ENCODE results near the gene PHF2.

PHF2 gene

DNA sequence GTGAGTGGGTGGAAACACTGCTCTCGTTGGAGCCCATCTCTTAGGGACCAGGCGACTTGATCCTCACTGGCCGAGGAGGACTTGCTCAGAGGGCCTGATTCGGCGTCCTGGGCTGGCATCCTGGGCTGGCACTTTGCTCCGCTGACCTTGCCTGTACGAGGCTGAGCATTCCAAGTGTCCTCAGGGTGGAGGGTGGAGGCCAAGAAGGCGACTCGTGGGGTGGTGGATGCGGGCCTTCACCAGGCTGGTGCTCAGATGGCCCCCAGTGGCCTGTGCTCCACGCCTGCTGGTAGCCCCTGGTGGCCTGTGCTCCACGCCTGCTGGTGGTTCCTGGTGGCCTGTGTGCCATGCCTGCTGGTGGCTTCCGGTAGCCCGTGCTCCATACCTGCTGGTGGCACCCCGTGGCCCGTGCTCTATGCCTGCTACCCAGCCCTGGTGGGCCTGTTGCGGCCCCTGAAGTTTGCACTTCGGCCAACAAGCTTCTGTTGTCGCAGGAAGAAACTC, 42.9 kb downstream of the PHF2 start:
- no peak for DNase-seq (ENCODE audit: low read depth in 1 of 2, low spot score in 1 of 2)
- Histone ChIP-seq H3K27ac (replicated peaks) (no peak overlapping the region), H3K4me3 (replicated peaks; ENCODE audit: insufficient read depth, low read length) (no peak overlapping the region), H3K27me3 (ENCODE audit: insufficient read depth, poor library complexity, severe bottlenecking) (no peaks in the 10 kb centered on the region)
- TF ChIP-seq CTCF (IDR thresholded peaks at IDR 0.05; ENCODE audit: insufficient read depth, low read length) (no peak), GABPA (IDR thresholded peaks at IDR 0.05; ENCODE audit: low read depth) (no peak), SPI1 (IDR thresholded peaks at IDR 0.05; ENCODE audit: borderline replicate concordance, low read depth) (no peak), REST (IDR thresholded peaks at IDR 0.05; ENCODE audit: insufficient replicate concordance, low read depth) (no peak), POLR2AphosphoS5 (IDR thresholded peaks at IDR 0.05; ENCODE audit: low read depth) (no peak)

GRCh38 chr9:93620041-93620506, 43.7 kb downstream of the PHF2 start:
- TF ChIP-seq POLR2AphosphoS5 (IDR thresholded peaks at IDR 0.05; ENCODE audit: low read depth) = no peak
- no peak for TF ChIP-seq CTCF (IDR thresholded peaks at IDR 0.05; ENCODE audit: insufficient read depth, low read length)
- no peak for TF ChIP-seq SPI1 (IDR thresholded peaks at IDR 0.05; ENCODE audit: borderline replicate concordance, low read depth)
- no peak for TF ChIP-seq GABPA (IDR thresholded peaks at IDR 0.05; ENCODE audit: low read depth)
- TF ChIP-seq REST (IDR thresholded peaks at IDR 0.05; ENCODE audit: insufficient replicate concordance, low read depth) = no peak
- no peaks in the 10 kb centered on the region for H3K27me3 ChIP-seq (ENCODE audit: insufficient read depth, poor library complexity, severe bottlenecking)
- no peak for DNase-seq (ENCODE audit: low read depth in 1 of 2, low spot score in 1 of 2)
- no peak overlapping the region for H3K4me3 ChIP-seq (replicated peaks; ENCODE audit: insufficient read depth, low read length)
- no peak overlapping the region for H3K27ac ChIP-seq (replicated peaks)

GRCh38 chr9:93620881-93621820, 44.8 kb downstream of the PHF2 start:
- no peaks in the 10 kb centered on the region for H3K27me3 ChIP-seq (ENCODE audit: insufficient read depth, poor library complexity, severe bottlenecking)
- DNase-seq (ENCODE audit: low read depth in 1 of 2, low spot score in 1 of 2) = no peak
- H3K27ac ChIP-seq (replicated peaks) = no peak overlapping the region
- no peak overlapping the region for H3K4me3 ChIP-seq (replicated peaks; ENCODE audit: insufficient read depth, low read length)
- TF ChIP-seq GABPA (IDR thresholded peaks at IDR 0.05; ENCODE audit: low read depth) = no peak
- no peak for TF ChIP-seq SPI1 (IDR thresholded peaks at IDR 0.05; ENCODE audit: borderline replicate concordance, low read depth)
- no peak for TF ChIP-seq REST (IDR thresholded peaks at IDR 0.05; ENCODE audit: insufficient replicate concordance, low read depth)
- no peak for TF ChIP-seq CTCF (IDR thresholded peaks at IDR 0.05; ENCODE audit: insufficient read depth, low read length)
- TF ChIP-seq POLR2AphosphoS5 (IDR thresholded peaks at IDR 0.05; ENCODE audit: low read depth) = no peak
